Choroid plexus epithelial cell (primary cell): Measurements from ENCODE around the gene ACACB.

ENCODE experiments used
- DNase-seq: peaks from one replicate; pipeline ENCODE4 v3.0.0-alpha.2; 2010; ENCODE audit warnings: low read depth
- H3K4me3 ChIP-seq: 2 replicates; pipeline ENCODE4 v1.5.1; 2011; ENCODE audit warnings: low read depth, mild to moderate bottlenecking, control low read depth, low read length, moderate library complexity
- TF ChIP-seq, protein P1 (sequence below): conservative IDR thresholded peaks from 2 replicates; pipeline ENCODE4 v1.5.1; 2011; ENCODE audit warnings: low read depth, mild to moderate bottlenecking, control low read depth, inconsistent platforms, low read length, moderate library complexity

The ACACB gene

DNA sequence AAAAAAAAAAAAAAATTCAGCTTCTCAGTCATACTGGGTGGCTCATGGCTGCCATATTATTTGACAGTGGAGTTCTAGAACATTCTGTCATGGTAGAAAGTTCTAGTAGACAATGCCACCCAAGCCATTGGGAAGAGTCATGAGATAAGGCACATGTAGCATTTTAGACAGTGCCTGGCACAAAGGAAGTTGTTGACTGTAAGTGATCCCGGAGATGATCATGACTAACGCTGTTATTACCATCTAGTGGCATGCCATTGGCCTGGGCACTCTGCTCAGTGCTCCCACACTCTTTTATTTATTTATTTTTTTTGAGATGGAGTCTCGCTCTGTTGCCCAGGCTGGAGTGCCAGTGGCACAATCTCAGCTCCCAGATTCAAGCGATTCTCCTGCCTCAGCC lies 112.3 kb downstream of the ACACB start:
- no peak overlapping the region for H3K4me3 ChIP-seq

DNA sequence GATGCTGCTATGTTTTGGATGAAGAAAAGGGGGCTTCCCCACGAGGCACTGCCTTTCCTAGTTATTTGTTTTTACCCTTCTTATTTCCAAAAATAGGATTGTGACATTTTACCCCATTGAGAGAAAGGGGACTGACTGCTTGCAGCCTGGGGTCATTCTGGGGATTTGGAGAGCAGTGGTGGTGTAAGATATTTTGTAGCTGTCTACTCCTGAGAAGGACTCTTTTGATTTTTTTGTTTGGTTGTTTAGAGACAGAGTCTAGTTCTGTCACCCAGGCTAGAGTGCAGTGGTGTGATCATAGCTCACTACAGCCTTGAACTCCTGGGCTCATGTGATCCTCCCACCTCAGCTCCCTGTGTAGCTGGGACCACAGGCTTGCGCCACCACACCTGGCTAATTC lies 113.8 kb downstream of the ACACB start:
- TF ChIP-seq, protein P1, sequence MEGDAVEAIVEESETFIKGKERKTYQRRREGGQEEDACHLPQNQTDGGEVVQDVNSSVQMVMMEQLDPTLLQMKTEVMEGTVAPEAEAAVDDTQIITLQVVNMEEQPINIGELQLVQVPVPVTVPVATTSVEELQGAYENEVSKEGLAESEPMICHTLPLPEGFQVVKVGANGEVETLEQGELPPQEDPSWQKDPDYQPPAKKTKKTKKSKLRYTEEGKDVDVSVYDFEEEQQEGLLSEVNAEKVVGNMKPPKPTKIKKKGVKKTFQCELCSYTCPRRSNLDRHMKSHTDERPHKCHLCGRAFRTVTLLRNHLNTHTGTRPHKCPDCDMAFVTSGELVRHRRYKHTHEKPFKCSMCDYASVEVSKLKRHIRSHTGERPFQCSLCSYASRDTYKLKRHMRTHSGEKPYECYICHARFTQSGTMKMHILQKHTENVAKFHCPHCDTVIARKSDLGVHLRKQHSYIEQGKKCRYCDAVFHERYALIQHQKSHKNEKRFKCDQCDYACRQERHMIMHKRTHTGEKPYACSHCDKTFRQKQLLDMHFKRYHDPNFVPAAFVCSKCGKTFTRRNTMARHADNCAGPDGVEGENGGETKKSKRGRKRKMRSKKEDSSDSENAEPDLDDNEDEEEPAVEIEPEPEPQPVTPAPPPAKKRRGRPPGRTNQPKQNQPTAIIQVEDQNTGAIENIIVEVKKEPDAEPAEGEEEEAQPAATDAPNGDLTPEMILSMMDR, result no peak
- H3K4me3 ChIP-seq, result no peak overlapping the region
- no peak for DNase-seq

More for the DNA sequence above, 112.3 kb downstream of the ACACB start:
- DNase-seq, result no peak
- TF ChIP-seq, protein P1, result no peak

DNA sequence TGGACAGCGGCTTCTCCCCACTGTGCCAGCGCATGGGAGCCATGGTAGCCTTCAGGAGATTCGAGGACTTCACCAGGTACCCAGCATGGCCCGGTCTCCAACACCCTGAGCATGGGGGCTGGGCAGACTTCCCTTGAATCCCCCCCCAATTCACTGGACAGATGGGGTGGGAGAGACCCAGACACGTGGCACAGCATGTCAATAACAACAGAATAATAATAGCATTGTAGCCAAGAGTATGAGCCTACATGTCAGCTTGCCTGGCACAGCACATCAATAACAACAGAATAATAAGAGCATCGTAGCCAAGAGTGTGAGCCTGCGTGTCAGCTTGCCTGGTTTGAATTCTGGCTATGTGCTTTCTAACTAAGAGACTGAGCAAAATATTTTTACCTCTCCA lies 116.3 kb downstream of the ACACB start:
- DNase-seq, result no peak
- no peak overlapping the region for H3K4me3 ChIP-seq

DNA sequence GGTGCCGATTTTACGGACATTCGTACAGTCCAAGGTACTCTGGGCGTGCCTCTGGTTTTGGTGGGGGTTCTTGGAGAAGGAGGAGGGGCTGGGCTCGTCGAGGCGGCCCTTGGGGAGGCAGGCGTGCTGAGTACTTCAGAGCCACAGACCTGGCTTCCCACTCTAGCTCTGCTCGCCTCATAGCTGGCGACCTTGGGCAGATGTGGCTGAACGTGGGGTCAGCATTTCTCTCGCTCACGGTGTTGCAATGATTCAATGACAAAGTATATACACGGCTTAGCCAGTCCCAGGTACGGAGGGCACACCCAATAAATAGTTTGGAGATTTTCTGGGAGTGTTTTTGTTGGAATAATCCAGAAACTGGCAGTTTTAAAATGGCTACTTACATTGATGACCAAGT lies 117.6 kb downstream of the ACACB start:
- DNase-seq, result no peak
- TF ChIP-seq, protein P1, result no peak
- H3K4me3 ChIP-seq, result no peak overlapping the region

More for the DNA sequence above, 116.3 kb downstream of the ACACB start:
- TF ChIP-seq, protein P1, result no peak

DNA sequence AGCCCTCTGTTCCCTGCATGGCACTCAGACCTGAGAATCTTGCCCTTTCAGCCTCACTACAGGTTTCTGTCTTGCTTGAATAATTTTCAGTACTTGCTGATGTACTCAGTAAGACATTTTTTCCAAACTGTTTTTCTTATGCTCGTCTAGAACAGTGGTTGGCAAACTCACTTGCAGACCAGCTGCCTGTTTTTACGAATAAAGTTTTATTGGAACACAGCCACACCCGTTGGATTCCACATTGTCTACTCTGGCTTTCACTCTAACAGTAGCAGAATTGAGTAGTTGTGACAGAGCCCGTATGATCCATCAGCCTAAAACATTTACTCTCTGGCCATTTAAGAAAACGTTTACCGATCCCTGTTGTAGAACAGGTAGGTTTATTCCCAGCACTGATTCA lies 119.9 kb downstream of the ACACB start:
- no peak overlapping the region for H3K4me3 ChIP-seq
- DNase-seq, result no peak
- TF ChIP-seq, protein P1, result no peak

DNA sequence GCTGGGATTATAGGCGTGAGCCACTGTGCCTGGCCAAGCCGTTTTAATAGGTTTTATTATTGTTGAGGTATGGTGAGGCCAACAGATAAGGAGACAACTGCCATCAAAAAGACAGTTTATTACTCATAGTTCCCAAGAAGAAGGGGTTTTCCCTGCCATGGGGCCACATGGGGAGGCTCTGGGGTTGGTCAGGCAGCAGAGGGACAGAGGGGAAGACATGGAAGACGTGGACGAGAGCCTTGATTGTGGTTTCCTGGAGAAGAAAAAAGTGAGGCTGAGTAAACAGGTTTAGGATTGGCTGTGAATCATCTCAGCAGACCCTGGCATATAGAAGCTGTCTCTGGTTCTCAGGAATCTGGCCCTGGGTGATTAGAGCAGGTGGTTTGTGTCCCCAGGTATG lies 122.8 kb downstream of the ACACB start:
- DNase-seq, result no peak
- H3K4me3 ChIP-seq, result no peak overlapping the region
- TF ChIP-seq, protein P1, result no peak

DNA sequence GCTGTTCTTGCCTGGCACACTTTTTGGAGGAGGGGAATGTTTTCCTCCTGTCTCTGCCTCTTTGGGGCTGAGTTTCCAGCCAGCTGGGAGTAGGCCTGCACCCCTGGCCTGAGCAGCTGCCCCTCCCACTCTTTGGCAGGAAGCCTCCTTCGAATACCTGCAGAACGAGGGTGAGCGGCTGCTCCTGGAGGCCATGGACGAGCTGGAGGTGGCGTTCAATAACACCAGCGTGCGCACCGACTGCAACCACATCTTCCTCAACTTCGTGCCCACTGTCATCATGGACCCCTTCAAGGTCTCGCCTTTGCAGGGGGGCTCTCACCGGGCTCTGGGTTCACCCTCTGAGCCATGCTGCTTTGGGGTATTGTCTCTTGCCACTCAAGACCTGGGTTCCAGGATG lies 123.3 kb downstream of the ACACB start:
- TF ChIP-seq, protein P1, result no peak
- no peak overlapping the region for H3K4me3 ChIP-seq
- no peak for DNase-seq
